HG02938 (cell line): Measurements from ENCODE around the gene GLI3.

Experiments used
- ATAC-seq: cut with Tn5 transposase; IDR thresholded peaks from one replicate; pipeline ENCODE4 v1.9.1; 2021; ENCODE audit warnings: mild to moderate bottlenecking, moderate library complexity; ENCODE audit not compliant: unreplicated experiment

GLI3 gene

DNA sequence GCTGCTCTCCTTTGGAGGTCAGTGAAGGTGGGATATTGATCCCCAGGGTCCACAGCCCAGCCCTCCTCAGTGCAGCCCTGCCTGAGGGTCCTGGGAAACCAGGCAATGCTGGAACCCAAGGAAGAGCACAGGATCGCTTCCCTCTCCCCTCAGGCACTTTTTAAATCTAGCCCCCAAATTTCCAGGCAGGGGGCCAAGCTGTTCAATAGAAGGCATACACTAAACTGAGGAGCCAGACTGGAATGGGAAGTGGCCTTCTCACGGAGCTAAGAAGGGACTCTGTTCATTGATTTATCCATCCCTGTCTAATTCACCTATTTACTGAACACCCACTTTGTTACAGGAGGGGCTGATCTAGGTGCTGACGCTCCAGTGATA, 60.3 kb downstream of the GLI3 start:
- no peak for ATAC-seq

DNA sequence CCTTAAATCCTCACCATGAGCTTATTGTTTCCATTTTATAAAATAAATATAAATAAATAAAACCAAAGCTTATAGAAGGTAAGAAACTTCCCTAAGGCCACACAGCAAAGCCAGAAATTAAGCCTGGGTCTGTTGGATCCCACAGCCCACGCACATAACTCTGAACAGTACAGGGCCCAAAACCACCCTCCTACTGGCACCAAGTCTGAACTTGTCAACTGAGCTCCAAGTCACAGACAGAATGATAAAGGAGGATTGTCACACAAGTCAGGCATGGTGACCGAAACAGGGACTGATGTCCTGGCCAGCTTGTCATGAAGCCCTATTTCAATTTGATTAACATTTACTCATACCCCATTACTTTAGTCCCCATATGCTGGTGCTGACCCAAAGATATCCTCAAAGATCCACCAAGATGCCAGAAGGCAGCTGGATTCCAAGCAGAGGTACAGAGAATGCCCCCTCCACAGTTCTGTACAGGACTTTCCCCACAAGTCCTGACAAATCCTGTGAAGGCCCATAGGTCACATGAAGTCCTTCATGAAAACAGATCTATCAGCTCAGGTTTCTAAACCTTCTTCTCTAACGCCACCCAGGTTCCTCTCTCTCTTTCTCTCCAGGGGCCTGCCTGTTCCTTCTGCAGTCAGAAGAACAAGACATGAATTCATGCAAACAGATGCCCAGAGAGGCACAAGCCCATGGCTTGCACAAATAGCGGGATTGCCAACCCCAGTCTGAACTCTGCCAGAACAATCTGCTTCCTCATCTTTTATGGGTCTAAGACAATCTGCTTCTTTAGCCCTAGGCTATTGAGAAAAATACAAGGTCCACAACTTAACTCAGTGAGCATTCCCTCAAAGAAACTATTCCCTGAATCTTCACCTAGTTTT, 60.9 kb downstream of the GLI3 start:
- ATAC-seq: no peak

DNA sequence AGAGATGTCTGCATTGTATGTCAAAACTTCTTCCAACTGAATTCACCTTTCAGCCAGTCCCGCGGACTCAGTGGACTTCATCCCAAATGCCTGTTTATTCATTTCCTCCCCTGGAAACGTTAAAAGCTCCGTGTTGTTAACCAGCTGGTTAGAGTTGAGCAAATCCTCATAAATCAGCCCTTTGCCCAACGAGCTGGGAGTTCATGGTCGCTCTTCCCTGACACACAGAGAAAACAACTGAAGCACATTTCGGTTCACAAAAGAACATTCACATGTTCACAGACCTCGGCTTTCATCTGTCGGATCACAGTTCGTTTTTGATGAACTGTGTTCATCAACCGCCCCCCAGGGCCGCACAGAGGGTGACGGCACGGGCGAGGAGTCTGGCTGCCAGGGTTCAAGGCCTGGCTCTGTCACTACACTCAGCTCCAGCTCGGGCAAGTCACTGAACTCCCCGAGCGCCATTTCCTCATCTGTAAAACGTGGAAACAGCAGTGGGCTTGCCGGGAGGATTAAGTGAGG, 62.6 kb downstream of the GLI3 start:
- no peak for ATAC-seq

DNA sequence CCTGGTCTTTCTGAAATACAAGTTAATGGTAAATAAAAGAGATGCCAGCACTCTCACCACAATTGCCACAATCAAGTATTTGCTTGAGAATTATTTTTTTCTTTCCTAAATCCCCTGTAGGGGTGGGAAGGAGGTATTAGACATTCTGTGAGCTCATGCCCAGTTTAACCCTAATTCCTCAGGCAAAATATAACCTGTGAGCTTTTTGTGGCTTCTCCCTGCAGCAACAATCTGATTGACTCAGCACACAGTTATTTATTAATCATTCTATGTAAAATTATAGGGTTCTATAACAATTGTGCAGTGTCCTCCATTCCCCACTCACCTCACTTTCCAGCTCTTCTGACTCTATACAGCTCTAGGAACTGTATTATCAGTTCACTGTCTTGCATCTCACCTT, 66.3 kb downstream of the GLI3 start:
- ATAC-seq: no peak

DNA sequence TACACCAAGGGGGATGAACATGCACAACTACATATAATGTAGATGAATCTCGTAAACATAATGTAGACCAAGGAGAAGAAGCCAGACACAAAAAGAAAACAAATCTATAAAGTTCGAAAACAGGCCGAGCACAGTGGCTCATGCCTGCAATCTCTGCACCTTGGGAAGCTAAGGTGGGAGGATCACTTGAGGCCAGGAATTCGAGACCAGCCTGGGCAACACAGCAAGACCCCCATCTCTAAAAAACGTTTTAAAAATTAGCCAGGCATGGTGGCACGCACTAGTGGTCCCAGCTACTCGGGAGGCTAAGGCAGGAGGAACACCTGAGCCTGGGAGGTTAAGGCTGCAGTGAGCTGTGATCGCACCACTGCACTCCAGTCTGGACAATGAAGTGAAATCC, 68.5 kb downstream of the GLI3 start:
- no peak for ATAC-seq

DNA sequence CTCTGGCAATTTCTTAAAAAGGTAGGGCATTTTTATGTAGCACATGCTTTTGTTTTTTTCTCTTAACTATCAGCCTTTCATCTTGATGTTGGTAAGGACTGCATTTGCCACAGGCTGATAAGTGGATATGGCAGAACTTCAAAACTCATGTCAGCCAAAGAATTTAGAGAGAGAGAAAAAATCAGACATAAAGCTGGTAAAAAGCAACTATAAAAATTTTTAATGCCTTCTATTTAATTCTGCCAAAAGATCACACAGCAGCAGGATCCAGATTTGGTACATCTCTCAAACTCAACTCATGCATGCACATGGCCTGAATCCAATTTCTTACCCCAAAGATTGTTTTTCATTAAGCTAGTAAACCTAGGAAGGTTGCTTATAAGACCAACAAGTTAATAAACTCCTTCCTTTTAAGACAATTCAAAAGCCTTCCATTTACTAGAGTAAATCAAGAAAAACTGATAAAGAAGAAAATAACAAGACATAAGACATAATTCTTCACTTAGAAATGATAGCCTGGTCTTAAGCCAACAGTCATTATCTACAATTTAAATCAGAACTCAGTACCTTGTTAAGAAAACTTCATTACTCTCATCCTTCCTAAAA, 69.3 kb downstream of the GLI3 start:
- ATAC-seq: no peak

DNA sequence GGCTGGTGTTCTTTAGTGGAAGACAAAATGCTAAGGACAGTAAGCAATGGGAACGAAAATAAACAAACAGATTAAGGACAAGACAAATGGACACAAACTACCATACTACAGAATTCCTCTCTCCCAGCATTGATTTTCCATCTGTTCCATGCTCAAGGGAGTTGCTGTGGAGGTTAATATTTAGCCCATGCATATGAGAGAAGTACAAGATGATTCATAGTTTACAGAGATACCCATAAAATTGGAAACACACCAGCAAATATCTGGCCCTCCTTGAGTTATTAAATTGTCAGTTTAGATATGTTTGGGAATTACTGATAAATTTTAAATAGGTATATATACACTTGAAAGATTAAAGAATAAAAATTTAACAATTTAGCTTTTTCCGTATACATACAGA, 69.8 kb downstream of the GLI3 start:
- ATAC-seq: no peak

DNA sequence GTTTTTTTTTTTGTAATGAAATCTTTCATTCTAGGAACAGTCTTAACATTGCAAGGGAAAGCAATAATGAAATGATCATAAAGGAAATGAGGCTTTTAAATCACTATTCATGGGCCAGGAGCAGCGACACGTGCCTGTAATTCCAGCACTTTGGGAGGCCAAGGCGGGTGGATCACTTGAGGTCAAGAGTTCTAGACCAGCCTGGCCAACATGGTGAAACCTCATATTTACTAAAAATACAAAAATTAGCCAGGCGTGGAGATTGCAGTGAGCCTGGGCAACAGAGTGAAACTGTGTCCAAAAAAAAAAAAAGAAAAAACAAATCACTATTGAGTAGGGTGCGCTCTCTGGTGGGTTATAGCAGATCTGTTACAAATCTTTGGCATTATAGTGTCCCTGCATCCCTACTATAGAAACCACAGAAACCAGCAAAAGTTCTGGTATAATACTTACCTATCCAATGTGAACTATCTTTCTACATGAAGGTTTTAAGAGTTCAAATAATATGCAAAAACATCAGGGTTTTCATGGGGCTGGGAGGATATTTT, 72.1 kb downstream of the GLI3 start:
- no peak for ATAC-seq

DNA sequence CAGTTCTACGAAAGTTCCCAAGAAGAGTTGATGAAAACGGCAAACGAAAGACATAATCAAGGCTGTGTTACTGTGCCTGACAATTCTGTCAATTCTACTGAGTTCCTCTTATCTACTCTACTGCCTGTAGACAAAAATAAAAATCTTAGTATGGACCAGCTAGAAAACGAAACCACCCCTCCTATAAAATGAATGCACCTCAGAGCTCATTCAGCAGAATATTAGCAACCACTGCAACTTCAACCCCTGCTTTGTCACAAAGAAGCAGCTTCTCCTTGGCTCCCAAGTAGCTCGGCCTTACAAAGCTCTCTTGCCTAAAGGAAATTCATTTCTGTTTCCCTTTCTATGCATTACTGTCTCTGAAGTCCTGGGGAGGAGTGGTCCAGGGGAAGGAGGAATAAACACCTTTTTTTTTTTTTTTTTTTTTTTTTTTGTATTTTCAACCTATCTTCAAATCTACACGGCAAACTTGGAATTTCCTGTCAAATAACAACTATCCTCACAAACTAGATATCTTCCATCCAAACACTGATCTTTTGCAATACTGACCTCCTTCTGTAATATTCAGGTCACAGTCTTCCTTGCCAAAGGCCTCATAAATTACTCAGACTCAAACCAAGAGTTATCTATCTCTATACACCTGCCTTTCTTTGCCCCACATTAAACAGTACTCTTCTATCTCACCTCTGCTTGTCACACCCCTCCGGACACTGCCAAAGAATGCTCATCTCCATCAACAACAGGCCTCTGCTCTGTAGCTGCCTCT, 74.3 kb downstream of the GLI3 start:
- no peak for ATAC-seq

DNA sequence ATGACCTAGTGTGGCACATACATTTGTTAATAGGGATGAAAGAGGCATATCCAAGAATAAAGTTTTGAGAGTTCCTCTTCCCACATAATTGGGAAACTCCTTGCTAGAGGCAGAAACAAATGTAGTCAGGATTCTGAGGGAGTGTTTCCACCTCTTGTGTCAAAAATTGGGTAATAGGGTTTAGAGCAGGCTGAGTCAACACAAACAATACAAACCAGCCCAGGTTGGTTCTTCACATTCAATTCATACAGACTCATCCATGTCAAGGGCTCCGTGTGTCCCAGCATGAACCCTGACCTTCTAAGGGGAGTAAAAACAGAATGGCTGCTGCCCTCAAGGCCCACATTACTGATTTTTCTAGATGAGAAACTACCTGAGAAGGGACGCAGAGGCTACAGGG, 75.3 kb downstream of the GLI3 start:
- ATAC-seq: no peak

DNA sequence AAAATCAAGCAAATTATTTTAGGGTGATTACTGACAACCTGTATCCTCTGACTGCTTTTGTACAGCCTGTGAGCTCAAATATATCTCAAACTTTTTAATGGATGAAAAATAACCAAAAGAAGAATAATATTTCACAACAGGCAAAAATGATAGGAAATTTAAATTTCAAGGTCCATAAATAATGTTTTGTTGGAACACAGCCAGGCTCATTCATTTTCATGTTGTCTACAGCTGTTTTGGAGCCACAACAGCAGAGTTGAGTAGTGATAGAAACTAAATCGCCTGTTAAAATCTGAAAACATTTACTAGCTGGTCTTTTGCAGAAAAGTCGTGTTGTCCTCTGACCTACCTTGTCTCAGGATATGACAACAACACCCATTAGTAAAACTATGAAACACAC, 75.9 kb downstream of the GLI3 start:
- no peak for ATAC-seq

DNA sequence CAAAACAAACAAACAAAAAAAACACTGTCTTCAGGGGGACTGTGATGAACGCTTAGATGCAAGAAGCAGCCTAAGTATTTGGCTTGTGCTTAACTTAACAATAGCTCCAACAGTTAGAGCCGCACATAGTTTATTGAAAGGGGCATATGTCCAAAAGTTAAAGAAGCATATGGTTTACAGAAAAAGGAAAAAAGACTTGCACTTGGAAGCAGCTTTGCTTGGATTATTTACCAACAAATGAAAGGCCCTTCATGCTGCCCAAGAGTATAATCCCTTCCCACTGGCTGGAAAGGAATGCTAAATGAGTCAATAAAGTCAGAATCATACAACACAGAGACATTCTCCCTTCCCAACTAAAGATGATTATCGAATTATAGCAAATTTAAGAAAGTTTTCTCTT, 77.9 kb downstream of the GLI3 start:
- no peak for ATAC-seq

DNA sequence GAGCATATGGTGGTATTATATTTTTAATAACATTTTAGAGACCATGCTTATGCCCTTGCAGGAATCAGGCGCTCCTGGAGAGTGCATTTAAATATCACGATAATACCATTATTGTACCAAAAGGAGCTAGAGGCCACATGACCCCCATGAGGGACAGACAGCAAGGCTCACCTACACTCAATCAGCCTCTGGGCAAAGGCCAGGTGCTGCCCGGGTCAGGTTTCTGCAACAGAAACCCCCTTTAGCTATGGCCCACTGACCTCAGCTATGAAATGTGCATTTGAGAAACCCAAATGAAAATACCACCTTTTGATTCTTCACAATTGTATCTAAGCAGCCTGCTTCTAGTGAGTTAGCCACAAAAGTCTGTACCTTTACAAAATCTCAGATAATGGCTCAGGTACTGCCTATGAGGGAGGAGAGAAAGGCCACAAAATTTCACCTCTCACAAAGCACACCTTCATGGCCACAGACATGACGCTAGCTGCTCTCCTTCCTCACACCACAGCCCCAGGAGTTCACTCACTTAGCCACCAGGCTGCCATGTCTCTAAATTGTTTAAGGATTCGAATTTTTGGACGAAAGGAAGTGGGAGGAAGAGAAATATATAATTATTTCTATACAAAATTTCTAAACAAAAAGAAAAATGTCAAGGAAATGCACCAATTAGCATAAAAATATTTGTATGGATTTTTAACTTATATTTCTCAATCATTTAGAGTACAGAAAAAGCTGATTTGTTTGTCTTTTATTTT, 79.9 kb downstream of the GLI3 start:
- ATAC-seq: no peak

DNA sequence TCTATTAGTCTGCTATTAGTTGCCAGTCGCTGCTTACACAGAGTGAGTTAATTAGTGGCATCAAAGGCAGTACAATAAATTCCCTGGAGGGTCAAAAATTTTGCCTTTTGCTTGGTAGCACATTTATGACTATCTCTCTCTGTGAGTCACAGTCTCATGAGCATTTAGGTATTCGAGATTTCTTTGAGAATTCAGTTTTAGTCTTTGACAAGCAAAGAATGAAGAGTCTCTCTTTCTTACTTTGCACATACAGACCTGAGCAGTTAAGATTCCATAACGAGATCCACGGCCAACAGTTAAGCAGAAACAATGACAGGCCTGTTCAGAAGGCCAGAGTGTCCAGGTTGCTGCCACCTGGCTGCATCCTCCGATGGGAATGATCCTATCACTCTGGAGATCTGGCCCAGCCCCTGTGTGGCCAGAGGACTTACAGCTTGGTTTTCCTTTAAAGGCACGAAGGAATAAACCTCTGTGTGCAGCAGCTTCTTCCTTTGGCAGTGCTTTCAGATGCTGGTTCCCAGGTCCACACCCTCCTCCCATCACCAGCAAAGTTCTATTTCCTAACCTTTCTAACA, 80.6 kb downstream of the GLI3 start:
- no peak for ATAC-seq

DNA sequence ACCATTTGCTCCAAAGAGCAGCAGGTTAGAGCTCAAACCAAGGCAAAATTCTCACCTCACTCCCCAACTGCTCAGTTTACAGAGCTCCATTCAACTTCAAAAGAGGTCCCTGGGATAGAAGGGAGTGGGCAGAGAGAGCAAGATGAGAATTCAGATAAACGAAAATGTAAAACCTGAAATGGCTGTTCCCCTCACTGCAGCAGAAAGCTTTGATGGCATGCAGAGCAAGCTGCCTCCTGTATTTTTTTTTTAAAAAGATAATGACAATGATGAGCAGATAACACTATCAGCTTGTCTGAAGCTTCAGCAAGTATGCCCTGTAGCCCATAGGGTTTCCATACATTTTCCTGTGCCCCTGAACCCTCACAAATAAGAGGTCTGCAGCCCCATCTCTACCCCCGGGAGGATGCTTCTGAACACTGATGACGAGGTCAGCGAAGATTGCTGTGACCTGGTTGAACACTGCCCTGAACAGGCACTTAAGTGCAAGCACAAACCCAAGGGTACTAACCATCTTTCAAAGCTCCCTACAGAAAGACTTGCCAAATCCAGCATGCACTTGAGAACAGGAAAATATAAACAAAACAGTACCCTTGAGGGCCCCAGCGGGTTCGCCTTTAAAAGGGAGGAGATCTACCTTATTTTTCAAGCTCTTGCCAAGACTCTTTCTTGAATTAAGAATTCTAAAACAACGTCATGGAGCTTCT, 81.3 kb downstream of the GLI3 start:
- no peak for ATAC-seq

DNA sequence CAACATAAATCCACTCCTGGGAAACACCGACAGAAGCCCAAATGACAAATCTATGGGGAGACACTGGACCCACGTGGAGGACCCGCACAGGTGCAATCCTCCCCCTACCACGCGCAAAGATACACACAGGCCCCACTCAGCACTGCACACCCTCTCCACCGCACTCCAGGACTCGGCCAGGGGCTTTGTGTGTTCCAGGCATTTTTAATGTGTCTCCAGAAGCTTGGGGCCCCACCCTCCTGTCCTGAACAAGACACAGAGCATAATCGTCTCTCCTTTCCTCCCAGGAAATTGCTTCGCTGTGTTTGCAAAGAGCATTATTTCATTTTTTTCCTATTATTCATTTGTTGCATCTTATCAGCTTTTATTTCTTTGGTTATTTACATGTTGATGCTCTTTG, 82.8 kb downstream of the GLI3 start:
- ATAC-seq: no peak

DNA sequence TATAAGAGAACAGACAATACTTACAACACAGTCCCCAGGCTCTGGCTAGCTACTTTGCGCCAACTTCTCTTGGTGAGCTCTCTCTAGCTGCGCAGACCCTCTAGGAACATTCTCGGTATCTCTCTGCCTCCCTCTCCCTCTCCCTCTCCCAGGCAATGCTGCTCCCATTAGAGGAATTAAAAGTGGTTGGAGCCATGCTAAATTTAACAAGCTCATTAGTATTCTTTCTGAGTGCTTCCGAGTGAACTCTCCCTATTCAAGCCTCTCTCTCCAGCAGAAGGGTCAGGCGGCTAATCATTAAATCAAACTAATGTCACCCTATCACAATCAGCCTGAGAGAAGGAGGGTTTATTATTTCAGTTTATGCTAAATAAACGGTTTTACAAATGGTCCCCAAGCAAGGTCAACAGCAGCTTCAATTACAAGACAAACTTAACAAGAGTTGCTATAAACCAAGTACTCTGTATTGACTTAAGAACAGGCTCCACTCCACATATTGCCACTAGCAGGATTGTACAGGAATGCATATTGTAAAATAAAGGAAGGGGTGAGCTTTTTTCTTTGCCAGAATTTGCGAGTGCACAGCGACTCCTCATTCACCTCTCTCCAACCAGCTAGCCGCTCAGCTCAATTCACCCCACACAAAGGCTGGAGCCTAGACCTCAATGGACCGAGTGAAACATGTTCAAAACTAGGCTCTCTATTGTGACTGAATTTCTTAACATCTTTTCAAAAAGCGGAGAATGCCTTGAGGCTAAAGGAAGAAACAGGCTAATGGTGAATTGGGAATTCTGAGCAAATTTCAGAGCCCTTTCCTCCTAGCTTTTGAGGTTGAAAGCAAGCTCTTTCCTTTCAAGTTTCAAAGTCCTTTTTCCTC, 84.4 kb downstream of the GLI3 start:
- no peak for ATAC-seq

DNA sequence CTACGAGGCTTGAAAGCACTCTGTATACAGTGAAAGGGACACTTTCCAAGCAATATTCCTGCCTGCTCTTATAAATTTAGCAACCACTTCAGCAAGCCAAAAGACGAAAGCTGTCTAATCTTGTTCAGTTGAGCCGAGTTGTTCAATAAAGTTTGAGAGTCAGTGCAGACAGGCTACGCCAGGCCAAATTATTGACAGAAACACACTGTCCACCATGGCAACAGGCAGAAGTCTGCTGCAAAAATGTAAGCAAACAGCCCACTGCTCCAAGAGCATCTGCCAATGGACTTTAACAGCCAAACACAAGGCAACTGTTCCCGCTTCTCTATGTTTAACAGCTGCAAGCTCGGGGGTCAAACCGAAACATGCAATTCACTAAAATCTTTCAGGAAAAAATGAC, 85.7 kb downstream of the GLI3 start:
- no peak for ATAC-seq

DNA sequence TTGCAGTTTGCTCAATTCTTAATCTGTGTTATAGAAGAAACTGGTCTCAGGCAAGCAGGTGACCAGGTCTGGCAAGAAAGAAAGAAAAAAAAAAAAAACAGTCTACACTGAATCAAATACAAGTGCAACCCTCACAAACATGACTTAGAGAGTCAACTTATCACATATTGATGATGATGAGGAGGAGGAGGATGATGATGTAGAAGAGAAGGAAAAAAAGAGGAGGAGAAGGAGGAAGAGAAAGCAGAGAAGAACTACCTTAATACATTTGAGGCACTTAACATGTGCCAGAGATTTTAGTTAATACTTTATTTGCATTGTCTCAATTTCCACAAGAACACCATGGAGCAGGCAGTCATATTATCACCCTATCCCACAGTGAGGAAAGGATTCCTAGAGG, 91.5 kb downstream of the GLI3 start:
- no peak for ATAC-seq
